Stimulated activated naive CD8-positive, alpha-beta T cell treated with anti-CD3 and anti-CD28 coated beads, Interleukin-15, Interleukin-2, amounts not matched to agents 100 U/mL and 50 U/mL, for 24 hours (primary cell): ENCODE results near the gene IGF2R.
A peak's percentile ranks its signal among the peaks of the same experiment; 100 is the strongest.

Experiments
- ATAC-seq: fragments of 150-1000 bp; cut with Tn5 transposase; one replicate; pipeline ENCODE4 v1.10.0; 2021
- DNase-seq: peaks from one replicate; pipeline ENCODE4 v3.0.0; 2021

Gene IGF2R

DNA sequence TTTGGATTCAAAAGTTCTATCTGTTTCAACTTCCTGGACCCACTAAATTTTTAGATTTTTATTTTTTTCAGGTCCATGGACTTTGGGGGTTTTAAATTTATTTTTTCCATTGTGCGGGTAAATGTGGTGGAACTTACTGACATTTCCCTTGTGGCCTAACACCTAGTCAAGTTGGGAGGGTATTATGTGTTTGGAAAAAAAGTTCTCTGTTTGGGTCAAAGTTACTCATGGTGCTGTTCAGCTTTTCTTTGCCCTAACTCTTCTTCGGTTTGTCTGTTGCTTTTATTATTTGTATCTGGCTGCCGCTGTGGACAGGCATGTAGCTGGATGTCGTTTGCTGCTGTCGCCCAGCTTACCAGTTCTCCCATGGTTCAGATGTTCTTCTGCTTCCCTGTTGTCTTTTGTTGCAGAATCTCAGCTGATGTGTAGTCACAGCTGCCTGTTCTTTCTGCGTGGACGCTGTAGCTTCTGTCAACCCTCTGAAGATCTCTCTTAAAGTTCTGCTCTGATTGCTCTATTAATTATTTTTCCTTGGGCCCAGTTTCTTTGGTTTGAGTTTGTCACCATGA is 7.9 kb downstream of the IGF2R start:
- ATAC-seq (peak; percentile 20), DNase-seq (no peak)

DNA sequence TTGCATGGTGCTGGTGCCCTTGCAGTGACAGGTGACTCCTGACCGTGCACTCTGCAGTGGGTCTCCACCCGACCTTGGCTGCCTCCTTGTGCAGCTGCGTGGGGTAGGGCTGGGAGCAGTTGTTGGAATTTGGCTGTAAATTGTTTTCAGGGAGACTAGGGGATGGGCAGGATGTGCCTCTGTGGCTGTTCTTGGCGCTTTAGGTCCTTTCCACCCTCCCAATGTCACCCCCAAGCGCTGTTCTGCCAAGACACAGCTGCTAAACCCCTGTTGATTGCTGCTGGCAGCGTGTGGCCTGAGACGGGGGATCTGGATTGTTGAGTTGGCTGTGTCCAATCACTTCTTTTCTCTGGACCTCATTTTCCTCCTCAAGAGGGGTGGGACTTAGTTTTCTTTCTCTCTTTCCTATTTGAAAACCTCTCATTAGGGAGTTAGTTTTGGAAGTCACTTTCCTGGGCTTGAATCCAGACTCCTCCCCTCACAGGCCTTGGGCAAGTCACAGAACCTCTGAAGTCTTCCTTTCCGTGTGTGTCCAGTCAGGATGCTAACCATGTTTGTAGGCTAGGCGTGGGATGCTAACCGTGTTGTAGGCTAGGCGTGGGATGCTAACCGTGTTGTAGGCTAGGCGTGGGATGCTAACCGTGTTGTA is 8.5 kb downstream of the IGF2R start:
- ATAC-seq (no peak), DNase-seq (no peak)

- ATAC-seq = no peak
- no peak for DNase-seq
Observed at GRCh38 chr6:159977904-159978268, 9.0 kb downstream of the IGF2R start.

GRCh38 chr6:159978291-159979135 is 9.6 kb downstream of the IGF2R start:
- ATAC-seq = peak; percentile 60
- peak; percentile 77 for DNase-seq

GRCh38 chr6:159979136-159979874 is 10.4 kb downstream of the IGF2R start:
- ATAC-seq = peak; percentile 83
- DNase-seq = peak; percentile 78

GRCh38 chr6:159980474-159980873 is 11.6 kb downstream of the IGF2R start:
- ATAC-seq (no peak), DNase-seq (no peak)

- DNase-seq (no peak), ATAC-seq (no peak)
Observed at GRCh38 chr6:159981071-159981402, 12.2 kb downstream of the IGF2R start.

DNA sequence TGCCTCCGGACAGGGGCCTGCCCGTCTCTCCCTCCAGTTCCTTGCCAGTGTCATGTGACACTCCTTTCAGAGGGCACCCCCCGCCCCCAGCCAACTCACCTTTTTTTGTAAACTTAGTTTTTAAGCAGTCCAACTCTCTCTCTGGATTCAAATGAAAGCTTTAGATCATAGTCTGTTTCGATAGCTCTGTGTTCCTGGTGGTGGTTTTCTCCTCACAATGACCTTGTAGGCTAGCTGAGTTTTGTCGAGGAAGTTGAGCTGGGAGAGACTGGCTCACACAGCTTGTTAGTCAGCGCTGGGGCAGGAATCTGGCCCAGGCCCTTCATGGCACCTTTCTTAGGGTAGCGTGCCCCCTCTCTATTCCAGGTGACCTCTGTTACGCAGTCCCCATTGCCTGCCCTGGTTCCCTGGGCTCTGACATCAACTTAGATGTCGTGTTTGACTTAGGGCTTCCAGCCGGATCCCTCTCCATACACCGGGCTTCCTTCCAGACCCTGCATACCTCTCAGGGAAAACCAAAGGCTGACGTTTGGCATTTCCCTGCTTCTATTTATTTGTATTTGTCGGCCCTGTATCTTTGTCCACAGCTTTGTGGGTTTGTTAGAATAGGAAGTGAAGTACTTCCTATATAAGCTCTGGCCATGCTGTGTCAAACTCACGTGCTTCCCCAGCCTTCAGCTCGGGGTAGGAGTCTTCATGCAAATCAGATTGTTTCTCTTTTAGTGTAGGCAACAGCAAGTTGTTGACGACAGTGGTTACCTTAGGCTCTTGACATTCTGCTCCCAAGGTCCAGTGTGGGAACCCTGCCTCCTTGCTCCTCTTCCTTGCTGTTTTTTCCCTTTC is 12.7 kb downstream of the IGF2R start:
- DNase-seq = peak; percentile 57
- ATAC-seq = peak; percentile 10

DNA sequence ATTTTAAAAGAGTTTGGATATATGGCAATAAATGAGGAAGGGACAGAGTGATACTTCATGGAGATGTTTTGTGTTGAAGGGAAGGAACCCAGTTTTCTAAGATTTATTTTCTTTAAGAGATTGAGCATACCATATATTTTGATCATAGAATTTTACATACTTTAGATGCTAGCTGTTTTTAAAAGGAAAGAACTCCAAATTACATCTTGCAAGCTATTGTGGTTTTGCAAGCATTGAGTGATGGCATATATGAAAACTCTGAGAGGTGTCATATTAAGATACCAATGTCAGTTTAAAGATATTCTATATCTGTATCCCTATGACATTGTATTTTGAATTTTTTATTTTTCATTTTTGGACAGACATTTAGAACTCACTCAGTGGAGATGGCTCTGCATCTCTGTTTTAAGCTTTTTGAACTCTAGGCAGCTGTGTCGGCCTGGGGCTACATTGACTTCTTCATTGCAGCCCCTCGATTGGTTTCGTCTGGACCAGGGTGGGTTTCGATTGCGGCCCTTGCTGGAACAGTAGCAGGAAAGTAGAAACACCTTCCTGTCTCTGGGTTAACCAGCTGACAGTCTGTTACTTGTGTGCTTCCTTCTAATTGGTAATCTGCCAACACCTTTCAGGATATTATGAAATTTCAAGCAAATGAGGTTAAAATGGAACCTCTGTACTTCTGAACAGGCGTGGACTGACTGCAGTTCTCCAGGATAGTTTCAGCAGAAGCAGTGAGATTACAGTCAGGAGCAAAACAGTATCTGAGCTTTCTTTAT is 14.0 kb downstream of the IGF2R start:
- no peak for ATAC-seq
- DNase-seq = no peak

DNA sequence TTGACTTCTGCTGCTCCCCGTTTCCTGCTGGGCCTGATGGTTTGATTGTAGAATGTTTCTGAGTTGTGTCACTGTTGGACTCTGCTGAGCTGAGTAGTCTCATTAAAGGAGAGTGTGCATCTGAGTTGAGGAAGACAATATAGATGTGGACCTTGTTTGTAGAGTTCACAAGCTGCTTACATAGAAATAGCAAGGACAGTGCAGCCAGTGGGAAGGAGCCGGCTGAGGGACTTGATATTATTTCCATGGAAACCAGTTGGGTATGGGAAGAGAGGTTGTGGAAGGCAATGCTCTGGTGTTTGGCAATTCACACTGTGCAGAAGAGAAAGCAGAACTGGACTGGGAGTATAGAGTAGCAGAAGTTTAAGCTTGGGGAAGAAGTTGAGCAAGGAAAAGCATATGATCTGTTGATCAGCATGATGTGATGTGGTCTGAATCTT is 14.8 kb downstream of the IGF2R start:
- no peak for DNase-seq
- ATAC-seq = no peak

- DNase-seq (no peak), ATAC-seq (no peak)
Observed at GRCh38 chr6:159984268-159984786, 15.4 kb downstream of the IGF2R start.

GRCh38 chr6:159985296-159985945 is 16.5 kb downstream of the IGF2R start:
- no peak for ATAC-seq
- DNase-seq = no peak

DNA sequence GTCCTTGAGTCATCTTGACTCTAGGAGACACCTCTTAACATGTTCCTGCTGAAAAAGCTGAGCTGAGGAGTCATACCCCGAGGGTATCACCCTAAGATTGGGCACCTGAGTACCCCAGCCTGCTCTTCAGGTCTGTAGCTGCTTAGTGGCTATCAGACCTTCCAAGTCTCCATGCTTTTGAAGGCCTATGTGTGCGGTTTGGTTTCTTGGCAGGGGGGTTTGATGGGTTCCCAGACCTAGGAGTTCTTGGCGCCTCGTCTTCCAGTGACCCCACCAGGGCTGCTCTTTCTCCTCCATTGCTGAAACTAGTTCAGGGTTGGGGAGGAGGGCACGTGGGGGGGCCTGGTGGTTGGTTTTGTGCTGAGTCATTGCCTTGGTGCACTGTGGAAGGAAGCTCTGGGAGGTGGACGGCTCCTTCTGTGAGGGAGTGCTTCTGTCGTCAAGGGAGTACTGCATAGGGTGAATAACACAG is 20.1 kb downstream of the IGF2R start:
- DNase-seq (no peak), ATAC-seq (peak; percentile 58)

- peak; percentile 82 for ATAC-seq
- DNase-seq = no peak
Observed at GRCh38 chr6:159989492-159990480, 20.9 kb downstream of the IGF2R start.

DNA sequence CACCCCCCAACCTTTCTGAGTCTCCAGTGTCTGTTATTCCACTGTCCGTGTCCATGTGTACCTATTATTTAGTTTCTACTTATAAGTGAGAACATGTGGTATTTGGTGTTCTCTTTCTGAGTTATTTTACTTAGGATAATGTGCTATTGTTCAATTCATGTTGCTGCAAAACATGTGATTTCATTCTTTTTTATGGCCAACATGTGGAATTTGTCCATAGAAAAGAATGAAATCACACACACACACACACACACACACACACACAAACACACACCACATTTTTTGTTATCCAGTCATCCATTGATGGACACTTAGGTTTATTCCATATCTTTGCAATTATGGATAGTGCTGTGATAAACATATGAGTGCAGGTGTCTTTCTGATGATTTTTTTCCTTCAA is 23.5 kb downstream of the IGF2R start:
- no peak for DNase-seq
- no peak for ATAC-seq

DNA sequence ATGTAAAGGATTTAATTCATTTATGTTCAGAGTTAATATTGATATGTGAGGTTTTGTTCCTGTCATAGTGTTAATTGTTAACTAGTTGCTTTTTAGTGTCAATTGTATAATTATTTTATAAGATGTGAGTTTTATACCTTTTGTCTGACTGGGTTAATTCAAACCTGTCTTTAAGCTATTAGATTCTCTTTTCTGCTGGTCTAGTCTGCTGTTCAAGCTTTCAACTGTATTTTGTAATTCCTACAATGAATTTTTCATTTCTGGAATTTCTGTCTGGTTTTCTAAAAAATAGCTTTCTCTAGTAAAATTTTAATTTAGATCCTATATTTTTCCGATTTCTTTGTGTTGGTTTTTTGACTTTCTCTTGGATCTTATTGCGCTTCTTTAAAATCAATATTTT is 26.5 kb downstream of the IGF2R start:
- ATAC-seq = no peak

GRCh38 chr6:159996087-159996622 is 27.3 kb downstream of the IGF2R start:
- no peak for DNase-seq
- ATAC-seq = no peak

More for the DNA sequence above, 26.5 kb downstream of the IGF2R start:
- no peak for DNase-seq
